ENCODE measurements around the gene DCAKD. TPM values are rescaled to one million over a fixed set of nuclear protein-coding genes. Genes with fewer than 3 reads are reported as not detected.

Gene DCAKD
- total RNA-seq (10 to 100 TPM; 11.6 to 12.2 TPM), total RNA-seq (13.1 to 54.7 (median 29.6) reads per million in 172 experiments)
- 17.5 TPM for polyA plus RNA-seq (2013, experiment 1 of 2)
- 16.4 TPM for polyA plus RNA-seq (2013, experiment 2 of 2)

- intact Hi-C loops (cut with DNase I, micrococcal nuclease): loop anchor here (1.0 to 5.0 kb wide), 4 partner anchors 10 to 104 kb away; partner anchors contain the start of genes HEXIM1 (in 1 of the 2), KIF18B (in 1 of the 2), NMT1 (in 1 of the 2) and PLCD3 (in 1 of the 2)
- DNase-seq: peak; percentile 75 to 98 (median 86)
- H3K4me3 ChIP-seq (ENCODE audit: low read length): peak within 1 kb of the TSS; percentile 82
- H3K4me1 ChIP-seq (ENCODE audit: insufficient read depth, low read length): peaks cover 43% of the 10 kb centered on the region
- H3K4me3 Mint-ChIP-seq: peak within 1 kb of the TSS; percentile 88
- H3K27ac Mint-ChIP-seq: peak within 1 kb of the TSS; percentile 96
- H3K27ac ChIP-seq (ENCODE audit: low read depth in 1 of 2, low read length in 2 of 2): peak within 1 kb of the TSS; percentile 83 to 96
- no peaks in the 10 kb centered on the region for H3K9me3 Mint-ChIP-seq
- peaks cover 4% of the 10 kb centered on the region for H3K36me3 Mint-ChIP-seq (ENCODE audit: low read depth)
- peak; percentile 85 for ATAC-seq (ENCODE audit: poor library complexity)
- H3K4me1 Mint-ChIP-seq (ENCODE audit: low read depth): peaks cover 33% of the 10 kb centered on the region
- no peak for TF ChIP-seq CTCF (IDR thresholded peaks at IDR 0.05)
- no peaks in the 10 kb centered on the region for H3K9me3 ChIP-seq (ENCODE audit: control insufficient read depth in 1 of 2, insufficient read depth in 1 of 2, low read length in 2 of 2)
- ChIA-PET POLR2A (interaction anchor here (0.6 to 4.5 kb wide), 16 partner anchors 8 to 1691 kb away, joined by 3 to 87 read pairs (median 3); partner anchors contain the start of genes EFTUD2, HEXIM1, HEXIM2 and NMT1), CTCF (interaction anchor here (0.8 to 1.9 kb wide), 6 partner anchors 10 to 168 kb away, joined by 3 to 8 read pairs (median 3); partner anchors contain the start of gene NMT1)
- no peaks in the 10 kb centered on the region for H3K27me3 Mint-ChIP-seq
- H3K27me3 ChIP-seq (ENCODE audit: control insufficient read depth in 1 of 2, insufficient read depth in 2 of 2, low read length in 2 of 2): no peaks in the 10 kb centered on the region
- no peaks in the 10 kb centered on the region for H3K36me3 ChIP-seq (ENCODE audit: insufficient read depth, low read length)
Observed at GRCh38 chr17:45051060-45051719, at the start of gene DCAKD. Gene DCAKD, minus strand, starts transcription at chr17:45051632. Its CDS starts 16,747 bp downstream, at chr17:45034885.

GRCh38 chr17:45098869-45099616 lies 47.6 kb upstream of the DCAKD start:
- intact Hi-C loops (cut with DNase I, micrococcal nuclease): loop anchor here (1.0 to 5.0 kb wide), 3 partner anchors 77 to 324 kb away; no protein-coding TSS in a partner anchor

More at GRCh38 chr17:45098869-45099616, 47.6 kb upstream of the DCAKD start:
- H3K27ac Mint-ChIP-seq: no peak overlapping the region
- no peak overlapping the region for H3K27ac ChIP-seq (ENCODE audit: low read depth in 1 of 2, low read length in 2 of 2)
- peaks cover 7% of the 10 kb centered on the region for H3K4me1 Mint-ChIP-seq (ENCODE audit: low read depth)
- H3K4me3 Mint-ChIP-seq: no peak overlapping the region
- H3K27me3 Mint-ChIP-seq: no peaks in the 10 kb centered on the region
- peak; percentile 61 to 86 (median 72) for DNase-seq
- peaks cover 78% of the 10 kb centered on the region for H3K36me3 Mint-ChIP-seq (ENCODE audit: low read depth)
- no peak overlapping the region for H3K4me3 ChIP-seq (ENCODE audit: low read length)
- no peaks in the 10 kb centered on the region for H3K27me3 ChIP-seq (ENCODE audit: control insufficient read depth in 1 of 2, insufficient read depth in 2 of 2, low read length in 2 of 2)
- no peaks in the 10 kb centered on the region for H3K4me1 ChIP-seq (ENCODE audit: insufficient read depth, low read length)
- ATAC-seq (ENCODE audit: poor library complexity): peak; percentile 90
- H3K9me3 ChIP-seq (ENCODE audit: control insufficient read depth in 1 of 2, insufficient read depth in 1 of 2, low read length in 2 of 2): no peaks in the 10 kb centered on the region
- ChIA-PET POLR2A (interaction anchor here (0.7 kb wide), 2 partner anchors 48 to 51 kb away, joined by 3 read pairs; no protein-coding TSS in a partner anchor), CTCF (interaction anchor here (0.6 to 1.7 kb wide), 11 partner anchors 10 to 324 kb away, joined by 3 to 7 read pairs (median 4); no protein-coding TSS in a partner anchor)
- H3K9me3 Mint-ChIP-seq: no peaks in the 10 kb centered on the region
- H3K36me3 ChIP-seq (ENCODE audit: insufficient read depth, low read length): peaks cover 88% of the 10 kb centered on the region
- peak; percentile 91 for TF ChIP-seq CTCF (IDR thresholded peaks at IDR 0.05)

All from CD4-positive, alpha-beta T cell (primary cell).